Stimulated activated CD4-positive, alpha-beta T cell treated with anti-CD3 and anti-CD28 coated beads, Interleukin-1b, Interleukin-23, amount 100 ng/mL, for 4 hours (primary cell): ENCODE data around the gene HSDL2.
"Not testable (repeated sequence)": the region's sequence is repeated elsewhere in the genome, so short reads cannot be mapped to it uniquely, and the experiment has no call there.

Experiments
- DNase-seq, 2 donors: peaks; one replicate each; pipeline ENCODE4 v3.0.0-alpha.2; 2020; ENCODE audit warnings: low read depth in 2 of 2

Gene HSDL2

DNA sequence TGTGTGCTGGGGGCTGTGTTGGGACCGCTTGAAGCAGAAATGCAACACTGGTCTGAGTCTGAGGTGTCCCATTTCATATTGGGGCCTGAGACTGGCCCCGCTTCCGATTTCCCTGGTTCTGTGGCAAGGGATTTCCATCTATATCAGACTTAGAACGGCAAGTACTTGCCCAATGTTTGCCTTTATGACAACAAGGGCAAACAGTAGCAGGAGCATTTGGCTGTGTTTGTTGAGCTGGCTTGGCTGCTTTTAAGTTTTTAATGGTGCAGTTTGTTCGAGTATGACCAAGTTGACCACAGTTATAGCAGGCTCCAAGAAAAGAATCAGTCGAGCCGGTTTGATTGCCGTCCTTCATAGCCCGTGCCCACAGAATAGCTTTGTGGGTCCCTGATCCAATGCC, 17.0 kb downstream of the HSDL2 start:
- DNase-seq: no peak

DNA sequence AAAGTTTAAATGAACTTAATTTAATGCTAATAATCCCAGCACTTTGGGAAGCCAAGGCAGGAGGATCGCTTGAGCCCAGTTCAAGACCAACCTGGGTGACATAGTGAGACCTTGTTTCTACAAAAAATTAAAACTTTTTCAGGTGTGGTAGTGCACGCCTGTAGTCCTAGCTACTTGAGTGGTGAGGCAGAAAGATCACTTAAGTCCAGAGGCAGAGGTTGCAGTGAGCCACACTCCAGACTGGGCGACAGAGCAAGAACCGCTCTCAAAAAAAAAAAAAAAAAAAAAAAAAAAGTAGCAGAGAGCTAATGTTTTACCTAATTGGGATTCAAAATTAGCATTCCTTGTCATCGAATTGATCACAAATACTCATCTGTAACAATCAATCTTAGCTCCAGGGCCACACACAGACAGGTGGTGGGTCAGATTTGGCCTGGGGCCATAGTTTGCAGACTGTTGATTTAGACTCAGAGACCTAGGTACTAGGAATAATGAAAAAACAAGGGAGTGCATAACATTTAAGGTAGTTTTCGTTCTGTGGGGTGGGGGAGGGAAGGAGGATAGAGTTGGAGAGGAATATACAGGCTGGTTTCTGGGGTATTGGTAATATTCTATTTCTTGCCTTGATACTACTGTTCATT, 21.4 kb downstream of the HSDL2 start:
- no peak for DNase-seq

DNA sequence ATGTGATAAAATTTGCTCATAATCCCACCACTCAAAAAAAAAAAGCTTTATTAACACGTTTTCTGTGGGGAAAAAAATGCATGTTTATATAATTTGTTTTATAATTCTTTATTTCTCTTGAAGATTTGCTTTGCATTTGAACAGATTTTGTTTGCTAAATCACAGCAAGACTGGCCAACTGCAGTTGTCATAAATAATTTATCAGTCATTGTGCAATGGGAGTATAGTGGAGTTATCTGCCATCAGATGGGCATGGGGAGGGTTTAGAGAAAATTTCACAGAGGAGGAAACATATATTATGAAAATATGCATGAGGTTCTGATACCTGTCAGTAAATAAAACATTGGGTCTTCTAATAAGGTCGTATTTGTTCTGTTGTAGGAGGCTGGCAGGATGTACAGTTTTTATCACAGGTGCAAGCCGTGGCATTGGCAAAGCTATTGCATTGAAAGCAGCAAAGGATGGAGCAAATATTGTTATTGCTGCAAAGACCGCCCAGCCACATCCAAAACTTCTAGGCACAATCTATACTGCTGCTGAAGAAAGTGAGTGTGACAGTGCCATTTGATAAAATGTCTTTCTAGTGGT, 23.8 kb downstream of the HSDL2 start:
- no peak for DNase-seq

DNA sequence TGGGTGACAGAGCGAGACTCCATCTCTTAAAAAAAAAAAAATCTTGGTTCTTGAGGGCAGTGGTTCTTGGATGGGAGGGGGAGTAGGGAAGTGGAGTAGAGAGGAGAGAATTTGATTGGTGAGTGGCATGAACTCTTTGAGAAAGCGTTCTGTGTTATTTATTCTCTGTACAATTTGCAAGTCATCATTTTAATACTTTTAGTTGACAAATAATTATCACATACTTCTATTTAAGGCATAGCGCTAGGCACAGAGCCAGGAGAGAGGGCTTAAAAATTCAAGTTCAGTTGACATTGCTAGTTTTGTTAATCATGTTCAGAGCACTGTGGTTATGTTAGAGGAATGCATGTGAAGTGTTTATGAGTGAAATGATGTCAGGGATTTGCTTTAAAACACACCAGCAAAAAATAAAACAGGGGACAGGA, 24.6 kb downstream of the HSDL2 start:
- no peak for DNase-seq

DNA sequence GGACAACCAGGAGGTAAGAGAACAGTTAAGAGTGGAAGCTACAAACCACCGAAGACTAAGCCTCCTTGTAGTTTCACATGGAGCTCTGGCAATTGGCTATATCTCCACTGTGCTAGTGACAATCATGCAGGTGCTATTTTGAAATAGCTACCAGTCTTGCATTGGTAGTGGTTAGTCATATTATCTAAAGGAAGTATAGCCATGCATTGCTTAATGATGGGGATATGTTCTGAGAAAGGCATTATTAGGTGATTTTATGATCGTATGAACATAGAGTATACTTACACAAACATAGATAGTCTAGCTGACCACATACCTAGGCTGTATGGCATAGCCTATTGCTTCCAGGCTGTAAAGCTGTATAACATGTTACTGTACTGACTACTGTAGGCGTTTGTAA, 28.4 kb downstream of the HSDL2 start:
- DNase-seq: no peak

DNA sequence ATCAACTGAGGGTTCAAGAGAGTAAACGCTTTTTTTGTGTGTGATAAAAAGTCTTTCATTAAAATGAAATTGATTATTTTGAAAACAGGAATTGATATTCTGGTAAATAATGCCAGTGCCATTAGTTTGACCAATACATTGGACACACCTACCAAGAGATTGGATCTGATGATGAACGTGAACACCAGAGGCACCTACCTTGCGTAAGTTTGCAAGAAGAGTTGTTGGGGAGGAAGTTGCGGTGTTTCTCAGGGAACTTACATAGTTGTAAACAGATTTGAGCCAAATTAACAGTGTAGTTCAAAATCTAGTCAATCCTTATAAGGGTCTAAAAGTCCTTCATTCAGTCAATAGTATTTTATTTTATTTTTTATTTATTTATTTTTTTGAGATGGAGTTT, 28.9 kb downstream of the HSDL2 start:
- DNase-seq: no peak

DNA sequence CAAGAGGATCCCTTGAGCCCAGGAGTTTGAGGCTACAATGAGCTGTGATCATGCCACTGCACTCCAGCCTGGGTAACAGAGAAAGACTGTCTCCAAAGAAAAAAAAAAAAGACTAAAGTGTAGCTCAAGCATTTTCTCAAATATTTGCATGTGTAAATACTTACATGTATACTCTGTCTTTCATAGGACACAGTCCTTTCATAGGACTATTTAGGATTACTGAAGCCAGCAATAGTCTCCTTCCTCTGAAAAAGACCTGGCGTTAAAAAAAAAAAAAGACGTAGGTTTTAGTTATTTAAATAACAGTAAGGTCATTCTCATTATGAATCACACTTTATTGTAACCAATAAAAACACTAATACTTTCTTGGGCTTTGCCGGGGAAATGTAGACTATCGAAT, 29.9 kb downstream of the HSDL2 start:
- DNase-seq: no peak

DNA sequence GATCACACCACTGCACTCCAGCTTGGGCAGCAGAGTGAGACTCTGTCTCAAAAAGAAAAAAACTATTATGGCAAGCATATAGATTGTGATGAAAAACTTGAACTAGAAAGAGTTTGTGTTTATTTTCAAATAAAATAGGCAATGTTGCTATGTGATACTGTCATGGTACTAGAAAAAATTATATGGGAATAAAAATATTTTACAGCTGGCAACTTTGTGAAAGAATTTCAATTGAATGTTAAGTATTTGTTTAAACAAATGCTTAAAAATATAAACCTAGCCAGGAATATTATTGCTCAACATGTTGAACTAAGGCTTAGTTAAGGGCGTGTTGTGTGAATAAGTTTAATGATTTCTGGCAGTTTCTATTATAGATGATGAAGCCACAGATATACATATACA, 31.7 kb downstream of the HSDL2 start:
- DNase-seq: no peak

DNA sequence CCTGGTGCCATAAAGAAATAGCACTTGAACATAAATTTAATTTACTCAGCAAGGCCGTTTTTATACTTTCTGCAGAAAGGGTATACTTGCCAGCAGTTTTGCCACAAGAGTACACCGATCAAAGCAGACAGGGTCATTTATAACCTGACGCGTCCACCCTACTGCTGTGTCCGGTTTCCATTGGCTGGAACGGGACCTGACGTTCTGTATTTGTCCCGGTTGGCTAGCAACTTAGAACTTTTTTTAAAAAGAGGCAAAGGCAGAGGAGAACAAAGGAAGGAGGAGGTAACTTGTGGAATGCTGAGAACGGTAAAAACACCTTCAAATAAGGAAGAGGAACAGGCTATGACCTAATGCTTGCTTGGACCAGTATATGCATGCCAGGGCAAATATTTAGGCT, 33.8 kb downstream of the HSDL2 start:
- DNase-seq: not testable (repeated sequence)

DNA sequence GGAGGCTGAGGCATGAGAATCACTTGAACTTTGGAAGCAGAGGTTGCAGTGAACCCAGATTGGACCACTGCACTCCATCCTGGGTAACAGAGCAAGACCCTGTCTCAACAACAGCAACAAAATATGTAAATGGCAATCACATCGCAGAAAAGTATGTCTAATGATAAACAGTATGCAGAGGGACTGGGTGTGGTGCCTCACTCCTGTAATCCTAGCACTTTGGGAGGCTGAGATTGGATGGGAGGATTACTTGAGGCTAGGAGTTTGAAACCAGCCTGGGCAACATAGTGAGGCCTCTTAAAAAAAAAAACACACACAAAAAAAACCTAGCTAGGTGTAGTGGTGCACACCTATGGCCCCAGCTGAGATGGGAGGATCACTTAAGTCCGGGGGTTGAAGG, 40.3 kb downstream of the HSDL2 start:
- DNase-seq: no peak

DNA sequence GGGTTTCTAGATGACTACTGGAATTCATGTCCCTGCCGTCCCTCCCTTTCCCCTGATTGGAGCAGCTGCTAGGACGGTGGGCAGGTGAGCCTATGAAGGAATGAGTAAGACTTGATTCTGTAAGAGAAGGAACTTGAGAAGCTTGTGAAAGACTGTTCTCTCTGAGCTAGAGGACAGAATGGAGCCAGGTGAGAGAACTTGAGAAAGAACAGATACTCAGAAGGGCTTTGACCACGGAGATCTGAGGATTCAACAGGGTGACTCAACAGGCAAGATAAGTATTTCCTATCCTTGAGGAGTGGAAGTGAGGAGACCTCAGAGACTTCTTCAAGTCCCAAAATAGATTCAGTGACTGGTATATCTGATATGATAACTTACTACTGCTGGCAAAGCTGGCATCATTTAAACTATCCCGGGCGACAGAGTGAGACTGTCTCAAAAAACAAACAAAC, 41.9 kb downstream of the HSDL2 start:
- no peak for DNase-seq

DNA sequence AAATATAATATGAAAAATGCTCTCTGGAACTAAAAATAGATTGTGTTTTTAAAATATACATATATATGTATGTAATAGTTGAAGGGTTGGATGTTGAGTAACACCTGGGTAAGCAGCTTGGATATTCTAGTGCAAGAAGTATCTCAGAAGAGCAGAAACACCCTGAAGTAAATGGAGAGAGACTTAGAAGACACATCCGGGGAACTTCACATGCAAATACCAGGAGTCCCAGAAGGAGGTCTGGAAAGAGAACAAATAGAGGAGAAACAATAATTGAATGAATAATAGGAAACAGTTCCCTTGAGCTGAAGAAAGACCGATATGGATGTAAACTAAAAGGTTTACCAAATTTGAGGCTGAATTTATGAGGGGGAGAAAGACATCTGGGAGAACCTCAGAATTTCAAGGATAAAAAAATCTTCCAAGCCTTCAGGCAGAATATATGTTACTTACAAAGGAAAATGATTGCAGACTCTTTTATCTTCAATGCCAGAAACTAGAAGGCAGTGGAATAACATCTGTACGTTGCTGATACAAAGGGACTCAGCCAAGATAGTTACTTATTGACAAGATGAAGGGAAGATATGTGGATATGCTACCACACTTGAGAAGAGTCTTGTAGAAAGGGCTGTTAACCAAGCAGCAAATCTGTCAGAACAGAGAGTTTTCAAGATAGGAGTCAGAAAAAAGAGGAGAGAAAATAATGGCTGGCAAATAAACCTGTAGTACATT, 42.7 kb downstream of the HSDL2 start:
- DNase-seq: no peak

DNA sequence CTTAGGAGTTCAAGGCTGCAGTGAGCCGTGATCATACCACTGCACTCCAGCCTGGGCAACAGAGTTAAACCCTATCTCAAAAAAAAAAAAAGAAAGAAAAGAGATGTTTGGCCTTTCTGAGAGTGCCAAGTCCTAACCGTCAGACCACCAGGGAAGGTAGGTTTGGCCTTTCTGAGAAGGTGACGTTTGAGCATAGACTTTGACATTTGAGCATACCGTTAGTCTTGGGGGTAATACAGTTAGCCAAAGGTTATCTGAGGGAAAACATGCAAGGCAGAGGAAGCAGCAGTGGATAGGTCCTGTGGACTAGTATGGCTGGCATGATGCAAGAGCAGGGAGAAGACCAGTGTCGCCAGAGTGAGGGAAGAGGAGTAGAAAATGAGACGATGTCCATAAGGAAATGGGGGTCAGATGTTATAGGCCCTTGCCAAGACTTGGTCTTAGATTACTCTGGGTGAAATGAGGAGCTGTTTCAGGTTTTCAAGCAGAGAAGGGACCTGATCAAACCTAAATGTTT, 50.2 kb downstream of the HSDL2 start:
- DNase-seq: no peak

DNA sequence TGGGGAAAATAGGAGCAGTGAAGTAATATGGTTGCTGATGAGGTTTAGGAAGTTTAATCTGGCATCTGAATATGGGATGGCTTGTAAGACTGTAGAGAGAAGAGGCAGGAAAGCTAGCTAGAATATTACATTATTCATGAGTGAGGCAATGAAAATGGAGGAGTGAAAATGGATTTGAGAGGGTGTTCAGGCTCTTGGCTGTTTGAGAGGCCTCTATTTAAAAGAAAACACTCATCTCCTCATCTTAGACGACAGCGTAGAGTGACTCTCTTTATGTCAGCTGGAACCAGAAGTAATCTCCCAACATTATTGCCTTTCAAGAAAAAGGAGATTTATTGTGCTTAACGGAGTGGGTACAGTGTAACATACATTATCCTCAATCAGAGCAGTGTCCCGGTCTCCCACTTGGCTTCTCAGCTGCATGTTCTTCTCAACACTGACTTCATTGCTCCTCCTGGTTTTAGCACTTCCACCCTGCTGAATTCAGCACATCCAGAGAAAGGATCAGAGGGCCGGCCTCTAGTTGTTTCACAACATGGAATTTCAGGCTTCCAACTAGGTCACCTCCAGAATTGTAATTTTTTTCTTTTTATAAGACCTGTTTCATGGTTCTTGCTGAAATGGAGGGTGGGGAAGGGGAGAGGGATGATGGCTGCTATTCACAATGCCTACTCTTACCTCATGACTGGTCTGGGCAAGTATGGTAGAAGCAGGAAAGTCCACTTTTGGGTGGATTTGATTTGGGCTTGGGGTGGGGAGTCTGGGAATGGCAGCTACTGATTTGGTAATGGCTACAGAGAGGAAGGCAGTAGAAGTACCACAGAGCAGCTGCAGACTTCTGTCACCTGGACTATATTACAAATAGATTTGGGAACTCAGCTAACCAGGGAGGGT, 53.8 kb downstream of the HSDL2 start:
- DNase-seq: no peak

DNA sequence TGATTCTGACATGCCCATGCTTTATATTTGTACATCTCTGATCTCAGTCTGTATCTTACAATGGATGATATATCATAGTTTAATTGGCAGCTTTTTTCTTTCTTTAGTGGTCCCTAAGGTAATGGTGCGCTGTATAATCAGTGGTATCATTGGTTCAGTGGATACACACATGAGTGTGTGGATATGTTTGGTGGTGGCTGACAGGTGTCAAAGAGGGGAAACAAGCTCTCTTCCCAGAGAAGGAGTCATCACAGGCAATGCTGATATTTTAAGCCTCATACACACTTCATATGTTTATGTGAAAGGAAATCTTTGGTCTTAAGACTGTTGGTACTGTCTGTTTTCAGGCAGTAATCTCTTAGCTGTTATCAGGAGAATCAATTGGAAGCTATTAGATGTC, 54.6 kb downstream of the HSDL2 start:
- no peak for DNase-seq

DNA sequence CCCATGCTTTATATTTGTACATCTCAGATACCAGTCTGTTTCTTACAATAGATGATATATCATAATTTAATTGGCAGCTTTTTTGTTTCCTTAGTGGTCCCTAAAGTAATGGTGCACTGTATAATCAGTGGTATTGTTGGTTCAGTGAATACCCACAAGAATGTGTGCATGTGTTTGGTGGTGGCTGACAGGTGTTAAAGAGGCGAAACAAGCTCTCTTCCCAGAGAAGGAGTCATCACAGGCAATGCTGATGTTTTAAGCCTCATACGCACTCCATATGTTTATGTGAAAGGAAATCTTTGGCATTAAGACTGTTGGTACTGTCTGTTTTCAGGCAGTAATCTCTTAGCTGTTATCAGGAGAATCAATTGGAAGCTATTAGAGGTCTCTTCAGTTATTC, 57.5 kb downstream of the HSDL2 start:
- no peak for DNase-seq

DNA sequence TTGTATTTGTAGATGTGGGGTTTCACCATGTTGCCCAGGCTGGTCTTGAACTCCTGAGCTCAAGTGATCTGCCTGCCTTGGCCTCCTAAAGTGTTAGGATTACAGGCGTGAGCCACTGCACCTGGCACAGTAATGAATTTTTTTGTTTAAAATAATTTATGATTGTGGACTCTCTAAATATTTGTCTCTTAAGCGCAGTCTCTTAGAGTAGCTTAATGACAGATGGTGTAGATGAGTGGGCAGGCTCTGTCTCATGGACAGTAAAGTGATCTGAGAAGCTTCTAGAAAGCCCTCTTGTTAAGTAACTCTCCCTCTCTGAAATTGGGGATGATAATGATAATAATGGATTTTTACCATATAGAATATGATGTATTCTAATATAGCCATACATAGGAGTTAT, 59.3 kb downstream of the HSDL2 start:
- no peak for DNase-seq

DNA sequence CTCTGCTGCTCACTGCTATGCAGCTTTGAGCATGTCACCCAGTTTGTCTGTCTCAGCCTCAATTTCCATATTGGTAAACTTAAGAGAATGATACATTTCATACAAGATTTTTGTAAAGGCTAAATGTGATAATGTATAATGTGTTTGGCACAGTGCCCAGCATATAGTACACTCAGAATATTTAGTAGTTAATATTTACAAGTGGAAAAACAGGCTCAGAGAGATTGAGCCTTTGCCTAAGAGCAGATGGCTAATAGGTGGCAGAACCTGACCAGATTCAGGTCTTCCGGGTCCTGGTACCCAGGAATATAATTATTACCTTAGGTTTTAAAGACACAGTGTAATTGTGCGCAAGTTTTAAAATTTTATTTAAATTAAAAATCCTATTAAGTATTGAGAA, 59.9 kb downstream of the HSDL2 start:
- DNase-seq: no peak

DNA sequence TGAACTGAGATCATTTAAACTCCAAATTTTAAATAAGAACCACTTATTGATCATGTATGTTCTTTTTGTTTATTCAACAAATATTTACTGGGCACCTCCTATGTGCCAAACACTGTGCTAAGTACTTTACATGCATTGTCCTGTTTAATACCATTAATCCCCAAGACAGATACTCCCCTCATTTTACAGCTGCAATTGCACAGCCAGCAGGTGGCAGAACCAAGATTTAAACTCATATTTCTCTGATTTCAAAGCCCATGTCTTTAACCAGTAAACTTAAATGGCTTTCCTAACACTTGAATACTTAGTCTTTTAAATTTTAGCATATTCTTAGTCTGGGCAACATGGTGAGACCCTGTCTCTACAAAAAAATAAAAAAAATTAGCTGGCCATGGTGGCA, 63.3 kb downstream of the HSDL2 start:
- no peak for DNase-seq

DNA sequence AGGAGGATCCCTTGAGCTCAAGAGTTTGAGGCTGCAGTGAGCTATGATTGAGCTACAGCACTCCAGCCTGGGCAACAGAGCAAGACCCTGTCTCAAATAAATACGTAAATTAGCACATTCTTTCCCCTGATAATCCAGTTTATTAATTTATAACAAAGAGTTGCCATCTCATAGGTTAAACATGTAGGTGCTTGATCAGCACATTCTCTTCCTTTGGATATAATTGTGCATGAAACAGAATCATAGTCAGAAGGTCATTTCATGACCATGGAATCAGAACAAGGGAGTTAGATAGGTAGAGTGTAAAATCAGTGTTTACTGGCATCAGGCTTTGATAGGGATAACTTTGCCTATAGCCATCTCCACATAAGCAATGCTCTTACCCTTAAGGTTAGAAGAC, 63.7 kb downstream of the HSDL2 start:
- no peak for DNase-seq

DNA sequence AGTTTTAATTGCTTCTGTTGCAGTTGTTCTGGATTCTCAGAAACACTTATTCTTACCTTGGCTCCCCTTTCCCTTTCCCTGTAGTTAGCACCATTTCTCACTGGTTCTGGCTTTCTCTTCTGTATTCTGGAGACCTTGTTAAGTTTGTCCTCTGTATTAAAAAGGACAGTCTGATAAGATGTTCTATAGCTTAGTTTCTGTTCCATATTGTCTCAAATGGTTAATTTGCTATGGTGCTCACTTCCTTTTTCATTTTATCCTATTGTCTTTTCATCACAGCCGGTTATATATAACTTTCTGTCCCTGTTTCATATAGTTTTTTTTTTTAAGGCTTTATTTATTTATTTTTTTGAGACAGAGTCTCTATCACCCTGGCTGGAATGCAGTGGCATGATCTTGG, 65.3 kb downstream of the HSDL2 start:
- DNase-seq: no peak

DNA sequence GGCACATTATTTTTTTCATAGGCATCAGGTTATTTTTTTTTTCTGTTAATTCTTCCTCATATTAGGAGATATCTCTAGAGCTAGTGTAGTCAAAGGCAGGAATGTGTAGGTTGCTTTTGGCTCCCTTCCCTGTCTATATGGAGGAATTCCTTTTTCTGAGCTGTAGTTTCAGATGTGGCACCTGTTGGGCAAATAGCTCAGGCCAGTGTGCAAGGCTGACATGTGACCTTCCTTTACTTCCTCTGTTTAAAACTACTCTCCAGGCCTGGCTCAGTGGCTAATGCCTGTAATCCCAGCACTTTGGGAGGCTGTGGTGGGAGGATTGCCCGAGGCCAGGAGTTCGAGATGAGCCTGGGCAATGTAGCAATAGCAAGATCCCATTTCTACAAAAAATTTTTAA, 66.2 kb downstream of the HSDL2 start:
- no peak for DNase-seq
